Hepatocyte (in vitro differentiated cells): ENCODE results near the gene POLR1D. TPM values are rescaled to one million over a fixed set of nuclear protein-coding genes. Genes with fewer than 3 reads are reported as not detected.
A peak's percentile ranks its signal among the peaks of the same experiment; 100 is the strongest.

Experiments
- DNase-seq: peaks from one replicate; pipeline ENCODE4 v3.0.0-alpha.2; 2016; ENCODE audit warnings: low spot score
- H2AFZ ChIP-seq: fragments of 200-600 bp; sonication (generic); 2 replicates; pipeline ENCODE4 v1.6.0; 2016; ENCODE audit warnings: antibody characterized with exemption, mild to moderate bottlenecking
- H3K27ac ChIP-seq: fragments of 200-600 bp; sonication (generic); 2 replicates; pipeline ENCODE4 v1.5.1; 2016; ENCODE audit warnings: mild to moderate bottlenecking
- H3K27me3 ChIP-seq: fragments of 200-600 bp; sonication (generic); 2 replicates; pipeline ENCODE4 v1.6.1; 2016
- H3K36me3 ChIP-seq: fragments of 200-600 bp; sonication (generic); replicated peaks from 2 replicates; pipeline ENCODE4 v1.5.1; 2016; ENCODE audit warnings: low read depth; ENCODE audit not compliant: insufficient read depth
- H3K4me1 ChIP-seq: fragments of 200-600 bp; sonication (generic); 2 replicates; pipeline ENCODE4 v1.5.1; 2016; ENCODE audit warnings: mild to moderate bottlenecking, moderate library complexity; ENCODE audit not compliant: insufficient read depth
- H3K4me2 ChIP-seq: fragments of 200-600 bp; sonication (generic); 2 replicates; pipeline ENCODE4 v1.6.0; 2016
- H3K4me3 ChIP-seq: fragments of 200-600 bp; sonication (generic); 2 replicates; pipeline ENCODE4 v1.5.1; 2016; ENCODE audit warnings: mild to moderate bottlenecking
- H3K79me2 ChIP-seq: fragments of 200-600 bp; sonication (generic); 2 replicates; pipeline ENCODE4 v1.6.0; 2017; ENCODE audit warnings: mild to moderate bottlenecking
- H3K9me2 ChIP-seq: fragments of 200-600 bp; sonication (generic); replicated peaks from 2 replicates; pipeline ENCODE4 v1.6.0; 2017; ENCODE audit warnings: mild to moderate bottlenecking; ENCODE audit not compliant: insufficient read depth
- H3K9me3 ChIP-seq: fragments of 200-600 bp; sonication (generic); 2 replicates; pipeline ENCODE4 v1.5.1; 2016; ENCODE audit warnings: low read depth, mild to moderate bottlenecking
- H4K20me1 ChIP-seq: fragments of 200-600 bp; sonication (generic); 2 replicates; pipeline ENCODE4 v1.6.0; 2016; ENCODE audit warnings: mild to moderate bottlenecking; ENCODE audit not compliant: insufficient read depth, poor library complexity, severe bottlenecking
- EZH2 ChIP-seq: fragments of 200-600 bp; sonication (generic); IDR thresholded peaks from 2 replicates; pipeline ENCODE4 v1.6.1; 2016; ENCODE audit warnings: antibody characterized with exemption, mild to moderate bottlenecking, borderline replicate concordance
- EZH2phosphoT487 ChIP-seq: fragments of 200-600 bp; sonication (generic); IDR thresholded peaks from one replicate; pipeline ENCODE4 v1.6.1; 2018; ENCODE audit warnings: antibody characterized with exemption, mild to moderate bottlenecking, low read depth, moderate library complexity; ENCODE audit not compliant: unreplicated experiment, severe bottlenecking
- WGBS: methylation state at CpG from one replicate; pipeline ENCODE4 v1.1.6; 2016; ENCODE audit warnings: low lambda C conversion rate; ENCODE audit errors: missing lambda C conversion rate; 5-methylcytosine and 5-hydroxymethylcytosine counted together
- polyA plus RNA-seq: library from polyadenylated mRNA; unstranded; fragments of >200 nt; fragmentation: Nextera tagmentation; extraction: Ambion mirVana; gene quantifications from 2 replicates; pipeline ENCODE4 v1.2.1, GENCODE V29; 2016
- total RNA-seq: library from RNA; depleted of rRNA; stranded (reverse); fragments of >200 nt; gene quantifications from 2 replicates; pipeline ENCODE4 v1.2.3, GENCODE V29; 2014
- TF ChIP-seq, protein P1 (sequence below): fragments of 200-600 bp; sonication (generic); IDR thresholded peaks from 2 replicates; pipeline ENCODE4 v1.5.1; 2016; ENCODE audit warnings: antibody characterized with exemption, mild to moderate bottlenecking; ENCODE audit not compliant: poor library complexity

POLR1D gene
- total and polyA plus RNA-seq, 2 experiments from 2014 or later, result 106 to 116 TPM

DNA sequence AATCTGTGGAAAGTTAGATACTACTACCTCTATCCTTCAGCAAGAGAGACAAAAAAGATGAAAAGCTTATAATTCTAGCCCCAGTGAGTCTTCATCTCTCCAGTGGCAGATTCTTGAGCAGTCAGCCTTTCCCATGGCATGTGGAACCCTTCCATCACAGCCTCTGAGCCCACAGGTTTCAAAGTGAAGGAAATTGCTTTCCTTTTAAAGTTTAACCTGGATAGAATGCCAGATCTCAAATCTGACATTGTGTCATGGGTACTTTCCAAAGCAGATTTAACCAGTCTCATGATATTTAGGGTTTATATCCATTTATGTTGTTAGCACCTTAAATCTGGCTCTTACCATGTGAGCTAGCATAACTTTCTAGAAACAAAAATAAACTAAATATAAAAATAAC is 39.3 kb downstream of the POLR1D start:
- TF ChIP-seq EZH2 (no peak), EZH2phosphoT487 (no peak)
- TF ChIP-seq, protein P1, sequence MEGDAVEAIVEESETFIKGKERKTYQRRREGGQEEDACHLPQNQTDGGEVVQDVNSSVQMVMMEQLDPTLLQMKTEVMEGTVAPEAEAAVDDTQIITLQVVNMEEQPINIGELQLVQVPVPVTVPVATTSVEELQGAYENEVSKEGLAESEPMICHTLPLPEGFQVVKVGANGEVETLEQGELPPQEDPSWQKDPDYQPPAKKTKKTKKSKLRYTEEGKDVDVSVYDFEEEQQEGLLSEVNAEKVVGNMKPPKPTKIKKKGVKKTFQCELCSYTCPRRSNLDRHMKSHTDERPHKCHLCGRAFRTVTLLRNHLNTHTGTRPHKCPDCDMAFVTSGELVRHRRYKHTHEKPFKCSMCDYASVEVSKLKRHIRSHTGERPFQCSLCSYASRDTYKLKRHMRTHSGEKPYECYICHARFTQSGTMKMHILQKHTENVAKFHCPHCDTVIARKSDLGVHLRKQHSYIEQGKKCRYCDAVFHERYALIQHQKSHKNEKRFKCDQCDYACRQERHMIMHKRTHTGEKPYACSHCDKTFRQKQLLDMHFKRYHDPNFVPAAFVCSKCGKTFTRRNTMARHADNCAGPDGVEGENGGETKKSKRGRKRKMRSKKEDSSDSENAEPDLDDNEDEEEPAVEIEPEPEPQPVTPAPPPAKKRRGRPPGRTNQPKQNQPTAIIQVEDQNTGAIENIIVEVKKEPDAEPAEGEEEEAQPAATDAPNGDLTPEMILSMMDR, result no peak
- no peak overlapping the region for H3K4me3 ChIP-seq
- no peaks in the 10 kb centered on the region for H4K20me1 ChIP-seq
- no peak overlapping the region for H3K27ac ChIP-seq
- H3K36me3 ChIP-seq, result no peaks in the 10 kb centered on the region
- no peak overlapping the region for H2AFZ ChIP-seq
- DNase-seq, result no peak
- H3K9me2 ChIP-seq, result no peaks in the 10 kb centered on the region
- no peak overlapping the region for H3K4me2 ChIP-seq
- H3K27me3 ChIP-seq, result no peaks in the 10 kb centered on the region
- H3K9me3 ChIP-seq, result no peaks in the 10 kb centered on the region
- peaks cover 7% of the 10 kb centered on the region for H3K4me1 ChIP-seq
- H3K79me2 ChIP-seq, result no peaks in the 10 kb centered on the region

DNA sequence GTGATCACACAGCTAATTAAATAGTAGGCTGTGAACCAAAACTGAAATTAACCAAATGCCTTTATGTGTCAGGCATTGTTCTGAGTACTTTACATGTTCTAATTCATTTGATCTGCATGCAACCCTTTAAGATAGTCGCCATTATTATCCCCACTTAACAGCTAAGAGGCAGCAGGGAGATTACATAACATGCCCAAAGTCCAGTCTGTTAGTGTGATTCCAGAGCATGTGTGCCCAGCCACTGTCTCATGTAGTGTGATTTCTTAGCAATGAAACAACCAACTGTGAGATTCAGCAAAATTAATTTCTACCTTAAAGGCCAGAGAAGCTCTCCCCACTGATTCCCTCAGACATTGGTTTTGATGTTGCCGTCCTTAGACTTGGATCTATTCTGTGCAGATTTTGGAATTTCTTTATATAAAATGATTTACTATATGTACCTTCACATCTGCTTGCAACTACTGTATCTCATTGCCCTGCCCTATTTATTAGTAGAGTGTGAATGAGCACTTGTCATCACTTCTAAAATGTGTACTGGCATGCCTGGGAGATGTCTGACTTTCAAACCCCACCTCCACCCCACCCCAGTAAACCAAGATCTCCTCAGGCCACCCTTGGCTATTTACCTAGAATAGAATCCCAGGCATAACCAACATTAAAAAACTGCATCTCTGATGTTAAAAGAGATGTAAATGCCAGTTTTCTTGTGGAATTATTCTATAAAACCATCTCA is 41.2 kb downstream of the POLR1D start:
- TF ChIP-seq, protein P1, result no peak
- TF ChIP-seq EZH2phosphoT487 (no peak), EZH2 (no peak)
- Histone ChIP-seq H3K4me1 (peaks cover 5% of the 10 kb centered on the region), H3K4me3 (no peak overlapping the region), H4K20me1 (no peaks in the 10 kb centered on the region), H3K36me3 (no peaks in the 10 kb centered on the region), H3K27ac (no peak overlapping the region), H3K27me3 (no peaks in the 10 kb centered on the region), H3K4me2 (no peak overlapping the region), H3K9me3 (no peaks in the 10 kb centered on the region), H2AFZ (no peak overlapping the region), H3K79me2 (no peaks in the 10 kb centered on the region), H3K9me2 (no peaks in the 10 kb centered on the region)
- WGBS, result 94% methylated on average over 2 of the region's 2 CpGs
- DNase-seq, result no peak

- Histone ChIP-seq H3K36me3 (no peaks in the 10 kb centered on the region), H3K4me1 (no peaks in the 10 kb centered on the region), H2AFZ (no peak overlapping the region), H4K20me1 (no peaks in the 10 kb centered on the region), H3K4me2 (no peak overlapping the region), H3K79me2 (no peaks in the 10 kb centered on the region), H3K27me3 (no peaks in the 10 kb centered on the region), H3K9me3 (no peaks in the 10 kb centered on the region), H3K9me2 (no peaks in the 10 kb centered on the region), H3K4me3 (no peak overlapping the region), H3K27ac (no peak overlapping the region)
- no peak for TF ChIP-seq EZH2phosphoT487
- TF ChIP-seq, protein P1, result no peak
- no peak for TF ChIP-seq EZH2
- no peak for DNase-seq
- WGBS, result 79% methylated on average over 8 of the region's 8 CpGs
These were observed 42.3 kb downstream of the POLR1D start for GRCh38 chr13:27663947-27664346.

- H3K79me2 ChIP-seq, result no peaks in the 10 kb centered on the region
- no peak overlapping the region for H3K4me2 ChIP-seq
- no peak overlapping the region for H2AFZ ChIP-seq
- no peaks in the 10 kb centered on the region for H3K27me3 ChIP-seq
- DNase-seq, result no peak
- H3K9me3 ChIP-seq, result no peaks in the 10 kb centered on the region
- H3K9me2 ChIP-seq, result no peaks in the 10 kb centered on the region
- 44% methylated on average over 3 of the region's 3 CpGs for WGBS
- H4K20me1 ChIP-seq, result no peaks in the 10 kb centered on the region
- TF ChIP-seq EZH2 (no peak), EZH2phosphoT487 (no peak)
- TF ChIP-seq, protein P1, result peak; percentile 14
- H3K27ac ChIP-seq, result no peak overlapping the region
- H3K4me3 ChIP-seq, result no peak overlapping the region
- H3K4me1 ChIP-seq, result no peaks in the 10 kb centered on the region
- no peaks in the 10 kb centered on the region for H3K36me3 ChIP-seq
These were observed 43.6 kb downstream of the POLR1D start for GRCh38 chr13:27665333-27665732.
